ENCODE data around the gene KRT78.
A peak's percentile ranks its signal among the peaks of the same experiment; 100 is the strongest.
"Not testable (repeated sequence)": the region's sequence is repeated elsewhere in the genome, so short reads cannot be mapped to it uniquely, and the experiment has no call there.

KRT78 gene

DNA sequence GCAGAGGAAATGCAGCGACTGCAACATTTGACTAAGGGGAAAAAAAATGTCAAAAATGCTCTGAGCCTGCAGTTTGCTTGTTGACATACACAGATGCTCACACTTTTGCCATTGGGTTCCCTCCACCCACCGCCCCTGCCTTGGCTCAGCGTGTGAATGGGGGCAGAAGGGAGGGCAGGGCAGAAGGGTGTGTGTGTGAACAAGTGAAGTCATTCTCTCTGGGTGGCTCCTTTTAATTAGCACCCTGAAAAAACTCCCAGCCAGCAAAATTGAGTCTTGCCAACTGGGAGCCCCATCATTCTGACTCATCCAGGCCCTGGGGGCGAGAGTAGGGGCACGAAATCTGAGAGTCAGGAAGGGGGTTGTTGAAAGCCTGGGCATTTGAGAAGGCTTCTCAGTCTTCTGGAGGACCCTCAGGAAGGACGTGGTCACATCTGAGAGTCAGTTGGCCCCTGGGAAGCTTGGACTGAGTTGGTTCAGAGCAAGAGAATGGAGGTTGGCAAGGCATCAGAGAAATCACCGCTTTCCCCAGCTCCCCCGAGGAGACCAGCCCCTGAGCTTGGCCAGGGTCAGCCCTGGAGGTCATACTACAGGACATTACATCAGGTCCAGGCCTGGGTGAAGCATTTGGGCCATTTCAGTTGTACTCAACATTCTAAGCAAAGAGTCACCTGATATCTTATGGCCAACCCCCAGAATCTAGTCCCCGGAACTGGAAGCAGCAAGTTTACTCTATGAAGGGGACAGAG, 22.7 kb upstream of the KRT78 start:
- no peak for DNase-seq (ENCODE audit: low read depth in 3 of 3)

DNA sequence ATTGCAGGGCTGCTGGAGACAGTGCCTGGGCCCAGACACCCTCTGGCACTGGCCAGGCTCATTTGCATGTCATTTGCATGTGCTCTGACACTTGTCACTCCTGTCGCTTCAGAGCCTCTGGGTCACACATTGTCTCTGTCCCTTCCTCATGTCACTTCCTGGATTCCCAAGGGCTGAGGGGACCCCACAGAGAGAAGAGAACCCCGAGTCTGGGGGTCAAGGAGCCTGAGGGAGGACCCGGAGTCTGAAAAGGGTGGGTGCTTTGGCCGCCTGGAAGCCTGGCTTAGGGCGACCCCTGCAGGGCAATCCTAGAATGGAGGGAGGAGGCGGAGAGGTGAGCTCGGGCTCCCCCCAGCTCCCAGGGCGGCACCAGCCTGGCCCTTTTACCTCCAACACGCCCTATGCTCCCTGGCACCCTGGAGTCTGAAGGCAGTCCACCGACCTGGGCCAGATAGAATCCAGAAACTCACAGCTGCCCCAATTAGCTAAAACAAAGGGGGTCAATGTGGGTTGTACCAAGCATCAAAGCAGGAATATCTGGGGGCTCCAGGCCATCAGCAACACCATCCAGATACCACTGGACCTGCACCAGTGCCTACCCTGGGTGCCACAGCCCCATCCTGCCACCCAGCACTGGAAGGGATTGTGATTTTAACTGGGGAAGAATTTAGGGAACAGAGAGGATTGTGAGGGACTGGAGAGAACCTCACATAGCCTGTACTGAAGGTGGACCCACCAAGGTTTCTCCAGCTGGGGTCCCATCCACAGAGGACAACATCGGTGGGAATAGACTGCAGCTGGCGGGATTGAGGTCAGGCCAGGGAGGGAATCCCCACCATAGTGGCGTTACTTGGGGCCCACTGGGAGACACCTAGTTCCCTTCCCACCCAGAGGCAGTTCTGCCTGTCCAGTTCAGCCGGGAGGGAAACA, 21.8 kb upstream of the KRT78 start:
- peak; percentile 51 to 77 (median 52) for DNase-seq (ENCODE audit: low read depth in 3 of 3)

DNA sequence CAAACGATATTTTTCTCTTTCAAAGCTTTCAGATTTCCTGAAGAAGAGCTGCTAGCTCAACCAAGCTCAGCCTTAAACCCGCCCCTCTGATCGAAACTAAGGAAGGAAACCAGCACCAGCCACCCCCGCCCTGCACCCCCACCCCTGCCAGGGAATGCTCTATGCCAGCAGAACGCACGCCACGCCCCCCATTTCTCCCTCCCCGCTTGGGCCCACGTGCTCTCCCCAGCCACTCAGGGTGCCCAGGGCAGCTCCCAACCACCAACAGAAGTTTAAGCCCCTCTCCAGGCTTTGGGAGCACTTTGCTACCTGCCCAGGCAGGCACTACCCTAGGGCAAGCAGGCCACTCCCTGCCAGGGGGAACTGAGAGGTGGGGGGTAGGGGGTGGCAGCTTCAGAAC, 18.8 kb upstream of the KRT78 start:
- peak in 1 of 3 experiments; percentile 35 for DNase-seq (ENCODE audit: low read depth in 3 of 3)

DNA sequence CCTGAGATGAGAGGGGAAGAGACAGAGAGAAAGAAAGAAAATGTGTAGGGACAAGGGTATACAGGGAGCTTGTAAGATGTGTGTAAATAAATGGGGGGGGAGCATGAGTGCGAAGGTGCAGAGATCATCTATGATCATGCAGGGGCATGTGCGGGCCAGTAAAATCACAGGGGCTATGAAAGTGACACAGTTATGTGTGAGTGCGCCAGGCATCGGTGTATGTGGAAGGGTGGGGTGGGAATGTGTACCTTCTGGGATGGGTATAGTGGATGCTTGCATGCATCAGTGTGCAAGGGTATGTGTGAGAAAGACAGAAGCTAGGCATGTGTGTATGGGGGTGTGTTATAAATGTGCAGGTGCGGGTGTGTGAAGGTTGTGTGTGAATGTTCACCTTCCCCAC, 18.4 kb upstream of the KRT78 start:
- no peak for DNase-seq (ENCODE audit: low read depth in 3 of 3)

DNA sequence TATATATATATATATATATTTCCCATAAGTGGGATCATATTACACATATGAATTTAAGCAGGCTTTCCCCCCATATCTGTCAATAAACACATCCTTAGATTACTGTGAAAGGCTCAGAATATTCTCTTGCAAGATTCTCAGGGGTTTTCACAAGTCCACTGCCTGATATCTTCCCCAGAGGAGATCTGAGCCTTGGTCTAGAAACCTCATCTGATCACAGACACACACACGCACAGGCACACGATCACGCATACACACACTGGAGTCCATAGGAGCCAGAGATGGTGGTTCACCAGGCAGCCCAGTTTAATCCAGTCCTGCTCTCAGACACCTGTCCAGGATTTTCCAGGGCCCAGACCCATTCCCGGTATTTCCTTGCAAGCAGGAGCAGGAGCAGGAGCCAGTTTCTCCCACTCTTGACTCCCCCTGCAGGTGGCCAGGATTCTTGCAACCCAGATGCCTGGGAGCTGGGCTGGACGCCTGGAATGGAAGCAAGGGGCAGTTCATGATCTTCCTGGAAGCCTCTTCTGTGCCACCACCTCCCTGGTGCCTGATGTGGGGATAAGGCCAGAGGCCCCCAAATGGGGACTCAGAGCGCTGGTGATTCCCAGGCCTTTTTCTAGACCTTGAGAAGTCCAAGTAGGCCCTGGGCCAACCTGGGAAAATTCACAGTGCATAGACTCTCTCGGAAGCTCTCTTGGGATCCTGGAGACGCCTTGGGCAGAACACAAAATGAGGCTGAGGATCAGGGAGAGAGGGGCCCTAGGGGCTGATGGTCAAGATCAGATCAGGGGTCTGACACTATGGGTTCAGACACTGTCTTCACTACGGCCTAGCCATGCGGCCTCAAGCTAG, 16.5 kb upstream of the KRT78 start:
- DNase-seq (ENCODE audit: low read depth in 3 of 3), result no peak

DNA sequence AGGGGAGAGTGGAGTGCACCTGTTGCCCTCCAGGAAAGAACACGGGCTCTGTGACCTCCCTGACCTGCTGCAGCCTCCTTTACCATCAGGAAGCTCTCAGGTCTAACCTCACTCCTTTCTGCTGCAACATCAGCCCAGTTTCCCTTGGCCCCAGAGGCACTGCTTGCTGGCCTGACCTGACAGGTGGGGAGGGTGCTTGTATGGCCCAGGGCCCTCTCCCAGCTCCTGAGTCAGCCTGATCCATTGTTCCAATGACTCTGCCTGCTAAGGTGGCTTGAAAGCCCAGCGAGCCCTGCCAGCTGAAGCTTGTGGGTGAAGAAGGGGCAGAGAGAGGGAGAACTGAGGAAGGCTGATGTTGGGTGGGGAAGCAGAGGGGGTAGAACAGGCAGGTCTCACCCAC, 13.2 kb upstream of the KRT78 start:
- DNase-seq (ENCODE audit: low read depth in 3 of 3), result no peak

DNA sequence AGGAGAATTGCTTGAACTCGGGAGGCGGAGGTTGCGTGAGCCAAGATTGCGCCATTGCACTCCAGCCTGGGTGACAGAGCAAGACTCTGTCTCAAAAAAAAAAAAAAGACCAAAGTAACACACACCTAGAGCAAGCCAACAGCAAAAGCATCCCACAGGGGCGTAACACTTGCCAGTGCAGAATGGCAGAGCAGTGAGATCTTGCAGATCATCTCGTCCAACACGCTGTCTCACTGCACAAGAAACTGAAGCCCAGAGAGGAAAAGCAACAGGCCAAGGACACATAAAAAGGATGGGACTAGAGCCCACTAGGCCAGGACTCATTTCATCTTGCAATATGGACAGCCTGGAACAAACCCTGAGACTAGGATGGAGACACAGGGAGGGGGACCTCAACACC, 12.7 kb upstream of the KRT78 start:
- DNase-seq (ENCODE audit: low read depth in 3 of 3), result no peak

DNA sequence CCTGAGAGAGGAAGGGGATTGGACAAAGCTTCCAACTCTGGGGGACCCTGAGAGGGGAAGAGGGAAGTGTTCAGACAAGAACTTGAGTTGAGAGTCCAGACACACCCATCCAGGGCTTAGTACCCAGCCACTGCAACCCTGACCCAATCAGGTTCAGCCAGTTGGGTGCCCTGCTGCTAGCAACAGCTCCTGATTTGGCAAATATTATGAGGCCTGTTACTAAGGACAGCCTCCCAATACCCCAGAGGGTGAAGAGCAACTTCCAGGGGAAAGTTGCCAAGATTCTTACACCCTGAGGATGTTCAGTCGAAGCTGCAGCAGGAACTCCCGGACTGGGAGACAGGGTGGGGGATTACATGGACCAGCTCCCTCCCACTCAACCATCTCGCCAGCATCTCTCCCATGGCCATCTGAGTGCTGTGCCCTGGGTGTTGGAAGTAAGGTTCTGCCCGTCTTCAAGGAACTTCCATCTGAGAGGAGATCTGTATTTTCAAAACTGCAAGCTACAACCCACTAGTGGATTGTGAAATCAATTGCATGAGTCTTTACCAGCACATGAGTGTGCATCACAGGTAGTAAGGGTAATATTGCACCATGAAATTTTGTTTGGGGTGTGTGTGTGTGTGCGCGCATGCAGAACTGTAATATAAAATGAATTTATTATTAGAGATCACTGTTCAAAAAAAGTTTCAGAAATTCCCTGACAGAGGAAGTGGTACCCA, 11.5 kb upstream of the KRT78 start:
- no peak for DNase-seq (ENCODE audit: low read depth in 3 of 3)

DNA sequence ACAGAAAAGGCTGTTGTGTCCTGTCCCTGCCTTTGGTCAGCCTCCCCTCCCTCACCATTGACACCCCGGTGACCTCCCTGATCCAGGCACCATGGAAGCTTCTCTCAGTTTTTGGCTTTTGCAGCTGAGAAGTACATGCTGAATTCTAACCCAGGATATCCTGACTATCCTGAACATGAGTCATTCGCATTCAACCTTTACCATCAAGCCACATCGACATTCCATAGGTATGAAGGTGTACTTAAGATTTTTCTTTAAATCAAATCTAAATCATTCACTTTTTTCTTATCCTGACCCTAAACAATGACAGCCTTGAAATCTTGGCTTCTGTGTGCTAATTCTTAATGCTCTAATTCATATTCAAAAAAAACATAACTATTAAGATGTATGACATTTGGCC, 8.7 kb upstream of the KRT78 start:
- DNase-seq (ENCODE audit: low read depth in 3 of 3), result no peak

DNA sequence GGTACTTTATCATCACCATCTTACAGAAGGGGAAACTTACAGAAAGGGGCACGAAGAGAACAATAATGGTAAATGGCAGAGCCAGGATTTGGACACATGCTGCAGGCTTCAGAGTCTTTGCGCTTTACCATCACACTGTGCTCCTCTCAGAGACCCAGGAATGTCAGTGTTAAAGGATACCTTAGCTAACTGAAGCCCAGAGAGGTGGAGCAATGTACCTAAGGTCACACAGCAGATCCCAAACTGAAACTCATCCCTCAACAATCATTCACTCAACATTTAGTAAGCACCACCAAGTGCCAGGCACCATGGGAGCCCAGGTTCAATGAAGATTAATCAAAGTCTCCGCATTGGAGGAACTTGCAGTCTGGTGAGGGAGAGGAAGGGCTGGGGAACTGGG, 8.0 kb upstream of the KRT78 start:
- no peak for DNase-seq (ENCODE audit: low read depth in 3 of 3)

DNA sequence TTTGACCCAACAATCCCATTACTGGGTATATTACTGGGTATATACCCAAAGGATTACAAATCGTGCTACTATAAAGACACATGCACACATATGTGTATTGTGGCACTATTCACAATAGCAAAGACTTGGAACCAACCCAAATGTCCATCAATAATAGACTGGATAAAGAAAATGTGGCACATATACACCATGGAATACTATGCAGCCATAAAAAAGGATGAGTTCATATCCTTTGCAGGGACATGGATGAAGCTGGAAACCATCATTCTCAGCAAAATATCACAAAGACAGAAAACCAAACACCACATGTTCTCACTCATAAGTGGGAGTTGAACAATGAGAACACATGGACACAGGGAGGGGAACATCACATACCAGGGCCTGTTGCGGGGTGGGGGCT, 7.3 kb upstream of the KRT78 start:
- not testable (repeated sequence) for DNase-seq (ENCODE audit: low read depth in 3 of 3)

DNA sequence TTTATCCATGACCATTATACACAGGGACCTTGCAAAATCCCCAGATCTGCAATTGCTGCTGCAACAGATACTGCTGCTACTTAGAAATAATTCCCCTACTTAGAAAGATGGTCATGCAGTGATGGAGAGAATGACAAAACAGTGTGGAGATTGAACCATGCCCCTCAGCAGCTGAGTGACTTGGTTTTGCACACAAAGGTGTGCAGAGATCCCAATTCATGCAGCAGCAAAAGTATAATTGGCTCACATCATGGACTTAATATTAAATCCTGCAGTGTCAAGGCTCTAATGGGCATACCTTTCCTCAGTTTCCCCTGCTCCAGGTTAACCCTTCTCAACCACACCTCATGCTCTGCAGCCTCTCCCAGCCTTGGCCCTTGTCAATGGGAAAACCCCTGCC, 3.0 kb upstream of the KRT78 start:
- no peak for DNase-seq (ENCODE audit: low read depth in 3 of 3)

DNA sequence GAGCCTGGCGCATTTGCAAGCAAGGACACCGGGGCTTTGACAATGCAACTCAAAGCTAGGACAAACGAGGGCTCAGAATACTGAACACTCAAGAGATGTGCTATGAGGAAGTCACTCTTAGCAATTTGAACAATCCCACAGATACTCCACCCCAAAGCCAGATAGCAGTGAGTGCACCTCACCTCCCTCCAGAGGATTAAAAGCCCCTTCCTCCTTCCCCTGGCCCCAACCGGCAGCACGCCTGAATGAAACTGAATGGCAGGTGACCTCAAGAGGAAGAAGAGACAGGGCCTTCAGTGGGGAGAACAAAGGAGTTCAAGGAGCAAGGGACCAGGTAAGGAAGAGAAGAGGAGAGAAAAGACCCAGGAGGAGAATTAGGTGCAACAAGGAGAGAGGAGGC, 1.9 kb upstream of the KRT78 start:
- DNase-seq (ENCODE audit: low read depth in 3 of 3), result no peak

DNA sequence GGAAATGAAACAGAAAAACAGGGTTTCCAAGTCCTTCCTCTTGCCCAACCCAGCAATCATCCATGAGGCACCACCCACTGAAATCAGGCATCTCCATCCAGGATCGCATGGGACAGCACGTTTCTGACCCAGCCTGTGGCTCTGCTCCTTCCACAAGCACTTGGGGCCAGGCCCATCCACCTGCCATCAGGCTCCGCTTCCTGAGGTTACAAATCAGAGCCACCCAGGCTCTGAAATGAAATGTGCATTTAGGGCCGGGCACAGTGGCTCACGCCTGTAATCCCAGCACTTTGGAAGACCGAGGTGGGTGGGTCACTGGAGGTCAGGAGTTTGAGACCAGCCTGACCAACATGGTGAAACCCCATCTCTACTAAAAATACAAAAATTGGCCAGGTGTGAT, 717 bp upstream of the KRT78 start:
- no peak for DNase-seq (ENCODE audit: low read depth in 3 of 3)

DNA sequence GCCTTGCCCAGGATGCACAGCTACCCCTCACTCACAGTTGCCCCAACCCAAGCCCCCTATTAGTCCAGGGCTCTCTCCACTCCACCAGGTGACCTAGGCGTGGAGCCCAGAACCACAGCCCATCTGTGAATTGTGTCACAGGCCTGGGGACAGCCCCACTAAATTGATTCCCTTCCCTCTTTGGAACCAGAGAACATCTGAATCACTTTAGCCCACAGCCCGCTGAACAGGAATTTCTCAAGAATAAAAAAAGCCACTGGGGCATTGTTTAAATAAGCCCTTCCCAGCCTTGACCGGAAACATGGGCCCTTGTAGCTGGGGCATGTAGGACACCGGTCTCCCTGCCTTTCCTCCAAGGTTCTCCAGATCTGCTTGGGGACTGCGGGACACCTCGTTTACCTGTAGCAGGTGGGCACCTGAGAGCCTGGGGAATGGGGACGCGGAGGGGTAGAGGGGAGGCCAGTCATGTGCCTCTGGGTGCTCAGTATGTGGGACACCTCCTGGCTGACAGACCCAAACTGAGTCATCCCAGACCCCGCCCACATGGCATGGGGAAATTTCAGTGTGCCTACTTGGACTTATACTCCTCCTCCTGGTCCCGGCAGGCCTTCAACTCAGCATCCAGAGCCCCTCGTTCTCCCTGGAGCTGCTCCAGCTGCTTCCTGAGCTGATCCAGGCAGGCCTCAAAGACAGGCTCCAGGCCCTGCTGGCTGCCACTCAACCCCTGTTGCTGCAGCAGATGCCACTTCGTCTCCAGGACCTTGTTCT, 1.3 kb downstream of the KRT78 start:
- no peak for DNase-seq (ENCODE audit: low read depth in 3 of 3)

DNA sequence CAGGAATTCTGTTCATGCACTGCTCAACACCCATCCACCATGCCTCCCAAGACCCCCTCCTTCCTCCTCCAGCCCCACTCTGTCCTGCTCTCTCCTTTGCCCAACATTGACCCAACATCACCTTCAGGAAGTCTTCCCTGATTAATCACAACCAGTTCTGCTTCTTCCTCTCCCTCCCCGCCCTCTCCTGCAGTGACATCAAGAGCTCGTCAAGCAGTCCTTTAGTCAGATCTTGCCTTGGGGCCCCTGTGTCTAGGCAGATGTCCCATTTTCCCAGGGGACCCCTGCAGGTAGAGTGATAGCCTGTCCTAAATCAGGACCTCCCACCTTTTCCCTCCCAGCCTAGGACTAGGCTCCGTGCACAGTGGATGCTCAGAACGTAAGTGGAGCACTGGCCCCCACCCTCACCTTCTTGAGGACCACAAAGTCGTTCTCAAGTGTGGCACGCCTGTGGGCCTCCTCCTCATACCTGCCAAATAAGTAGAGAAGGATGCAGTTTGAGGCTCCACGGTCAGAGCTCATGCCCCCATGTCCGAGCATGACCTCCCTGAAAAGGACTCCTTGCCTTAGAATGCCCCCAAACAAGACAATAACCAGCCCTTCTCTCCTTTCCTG, 2.3 kb downstream of the KRT78 start:
- DNase-seq (ENCODE audit: low read depth in 3 of 3), result no peak

DNA sequence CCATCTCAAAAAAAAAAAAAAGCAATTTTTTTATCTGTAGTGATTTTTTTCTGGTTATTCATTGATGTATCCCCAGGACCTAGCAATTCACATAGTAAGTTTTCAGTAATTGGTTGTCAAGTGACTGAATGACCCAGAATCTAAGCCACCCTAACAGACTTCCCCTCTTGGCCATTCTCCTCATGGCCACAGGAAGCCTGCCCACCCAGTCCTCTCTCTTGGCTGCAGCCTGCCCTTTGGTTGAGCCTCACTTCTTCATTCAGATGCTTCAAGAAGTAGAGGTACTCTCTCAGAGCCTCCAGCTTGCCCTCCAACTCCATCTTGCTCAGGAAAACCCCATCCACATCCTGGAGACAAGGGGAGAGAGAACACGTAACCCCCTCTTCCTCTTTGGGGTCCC, 2.8 kb downstream of the KRT78 start:
- DNase-seq (ENCODE audit: low read depth in 3 of 3), result no peak

DNA sequence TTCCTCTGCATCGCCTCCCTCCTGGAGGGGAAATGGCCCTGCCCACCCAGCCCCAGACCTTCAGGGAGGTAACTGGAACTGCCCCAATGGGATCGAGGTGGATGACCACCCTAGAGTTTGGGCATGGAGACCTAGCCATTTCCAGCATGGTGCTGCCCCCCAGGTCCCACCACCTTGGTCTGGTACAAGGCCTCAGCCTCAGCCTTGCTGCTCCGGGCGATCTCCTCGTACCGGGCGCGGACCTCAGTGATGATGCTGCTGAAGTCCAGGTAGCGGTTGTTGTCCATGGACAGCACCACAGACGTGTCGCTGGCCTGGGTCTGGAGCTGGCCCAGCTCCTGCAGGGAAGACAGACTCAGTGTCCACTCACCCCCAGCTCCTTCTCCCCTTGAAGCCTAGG, 4.4 kb downstream of the KRT78 start:
- DNase-seq (ENCODE audit: low read depth in 3 of 3), result no peak

DNA sequence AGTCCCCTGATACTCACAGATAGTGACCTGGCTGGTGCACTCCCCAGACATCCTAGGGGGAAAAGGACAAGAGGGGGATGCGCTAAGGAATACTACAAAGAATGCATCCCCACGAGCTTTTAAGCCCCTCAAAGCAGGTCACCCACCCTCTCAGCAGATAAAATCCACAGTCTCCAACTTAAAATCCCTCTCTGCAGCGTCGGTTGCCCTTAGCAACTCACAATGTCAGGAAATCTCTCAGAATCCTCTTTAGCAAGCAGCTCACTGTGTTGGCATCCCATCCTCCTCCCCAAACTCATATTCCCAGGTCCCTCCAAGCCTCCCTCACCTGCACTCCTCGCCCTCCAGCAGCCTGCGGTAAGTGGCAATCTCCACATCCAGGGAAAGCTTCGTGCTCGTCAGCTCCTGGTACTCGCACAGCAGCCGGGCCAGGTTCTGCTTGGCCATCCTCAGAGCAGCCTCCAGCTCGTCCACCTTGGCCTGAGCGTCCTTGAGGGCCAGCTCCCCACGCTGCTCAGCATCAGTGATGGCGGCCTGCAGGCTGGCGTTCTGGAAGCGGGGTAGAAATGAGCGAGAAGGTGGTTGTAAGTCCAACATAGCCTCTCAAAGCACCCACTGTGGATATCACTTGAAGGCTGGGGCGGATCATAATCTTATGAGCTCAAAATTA, 9.2 kb downstream of the KRT78 start:
- DNase-seq (ENCODE audit: low read depth in 3 of 3), result no peak
